Thyroid gland (tissue), 4 donors: ENCODE results near the gene PDCD10. TPM values are rescaled to one million over a fixed set of nuclear protein-coding genes. Genes with fewer than 3 reads are reported as not detected.

Experiments
- DNase-seq, 2 donors: peaks; one replicate each; pipeline ENCODE4 v3.0.0-alpha.2; 2019
- H3K27ac ChIP-seq, 3 donors: fragments of 200-600 bp; sonication (generic); 1 replicate in 2 of 3; 2 replicates in 1 of 3; pipeline ENCODE4 v1.5.1; 2016 to 2019; ENCODE audit warnings: mild to moderate bottlenecking in 1 of 3, moderate library complexity in 1 of 3
- H3K27me3 ChIP-seq: fragments of 200-600 bp; sonication (generic); one replicate; pipeline ENCODE4 v1.5.1; 2019
- H3K36me3 ChIP-seq, 2 donors: fragments of 200-600 bp; sonication (generic); one replicate each; pipeline ENCODE4 v1.5.1; 2016 to 2019
- H3K4me1 ChIP-seq, 2 donors: fragments of 200-600 bp; sonication (generic); one replicate each; pipeline ENCODE4 v1.5.1; 2017 to 2019
- H3K4me3 ChIP-seq, 3 donors: fragments of 200-600 bp; sonication (generic); replicated peaks in 1 of 3; 1 replicate in 2 of 3; 2 replicates in 1 of 3; pipeline ENCODE4 v1.5.1; 2016; ENCODE audit warnings: mild to moderate bottlenecking in 1 of 3
- H3K9me3 ChIP-seq: fragments of 200-600 bp; sonication (generic); one replicate; pipeline ENCODE4 v1.5.1; 2017
- POLR2A ChIP-seq, 2 donors: fragments of 450-650 bp; IDR thresholded peaks; one replicate each; pipeline ENCODE4 v1.6.1; 2017; ENCODE audit warnings: antibody characterized with exemption in 2 of 2, mild to moderate bottlenecking in 2 of 2, moderate library complexity in 1 of 2
- WGBS, 2 donors: methylation state at CpG; one replicate each; pipeline ENCODE4 v1.1.5; 2017; 5-methylcytosine and 5-hydroxymethylcytosine counted together
- intact Hi-C: fragments of 100-400 bp; cut with DNase I; formaldehyde crosslinking; loops from one replicate; pipeline ENCODE4 v1.15.1; 2023
- total RNA-seq, 4 donors: library from RNA; depleted of rRNA; stranded (reverse); fragments of >200 nt; gene quantifications; one replicate each; pipeline ENCODE4 v1.2.3, GENCODE V29; 2016
- TF ChIP-seq, protein P1 (sequence below), 6 experiments: fragments of 200-600 bp in 3 of 6; fragments of 450-650 bp in 3 of 6; sonication (generic) in 3 of 6; IDR thresholded peaks; one replicate each; pipeline ENCODE4 v1.5.1; 2016 to 2019; ENCODE audit warnings: antibody characterized with exemption in 6 of 6, mild to moderate bottlenecking in 2 of 6, inconsistent platforms in 1 of 6, moderate library complexity in 1 of 6

Gene PDCD10
- total RNA-seq, 4 donors from 2014 or later: 56.7 to 80.8 (median 76.9) TPM

DNA sequence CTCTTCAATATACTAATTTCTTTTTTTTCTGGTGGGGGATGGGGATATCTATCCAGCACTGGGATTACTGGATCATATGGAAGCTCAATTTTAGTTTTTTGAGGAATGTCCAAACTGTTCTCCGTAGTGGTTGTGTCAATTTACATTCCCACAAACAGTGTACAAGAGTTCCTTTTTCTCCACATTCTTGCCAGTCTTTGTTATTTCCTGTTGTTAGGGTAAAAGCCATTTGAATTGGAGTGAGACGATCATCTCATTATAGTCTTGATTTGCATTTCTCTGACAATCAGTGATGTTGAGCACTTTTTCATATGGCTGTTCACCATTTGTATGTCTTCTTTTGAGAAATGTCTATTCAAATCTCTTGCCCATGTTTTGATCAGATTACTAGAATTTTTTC is 68.1 kb downstream of the PDCD10 start:
- 81 to 85% methylated on average over 2 of the region's 2 CpGs for WGBS, 2 donors
- Histone ChIP-seq H3K9me3 (no peaks in the 10 kb centered on the region), H3K4me1 (no peaks in the 10 kb centered on the region), H3K27ac (no peak overlapping the region), H3K36me3 (no peaks in the 10 kb centered on the region), H3K4me3 (no peak overlapping the region), H3K27me3 (no peaks in the 10 kb centered on the region)
- TF ChIP-seq, protein P1, sequence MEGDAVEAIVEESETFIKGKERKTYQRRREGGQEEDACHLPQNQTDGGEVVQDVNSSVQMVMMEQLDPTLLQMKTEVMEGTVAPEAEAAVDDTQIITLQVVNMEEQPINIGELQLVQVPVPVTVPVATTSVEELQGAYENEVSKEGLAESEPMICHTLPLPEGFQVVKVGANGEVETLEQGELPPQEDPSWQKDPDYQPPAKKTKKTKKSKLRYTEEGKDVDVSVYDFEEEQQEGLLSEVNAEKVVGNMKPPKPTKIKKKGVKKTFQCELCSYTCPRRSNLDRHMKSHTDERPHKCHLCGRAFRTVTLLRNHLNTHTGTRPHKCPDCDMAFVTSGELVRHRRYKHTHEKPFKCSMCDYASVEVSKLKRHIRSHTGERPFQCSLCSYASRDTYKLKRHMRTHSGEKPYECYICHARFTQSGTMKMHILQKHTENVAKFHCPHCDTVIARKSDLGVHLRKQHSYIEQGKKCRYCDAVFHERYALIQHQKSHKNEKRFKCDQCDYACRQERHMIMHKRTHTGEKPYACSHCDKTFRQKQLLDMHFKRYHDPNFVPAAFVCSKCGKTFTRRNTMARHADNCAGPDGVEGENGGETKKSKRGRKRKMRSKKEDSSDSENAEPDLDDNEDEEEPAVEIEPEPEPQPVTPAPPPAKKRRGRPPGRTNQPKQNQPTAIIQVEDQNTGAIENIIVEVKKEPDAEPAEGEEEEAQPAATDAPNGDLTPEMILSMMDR (IDR thresholded peaks at IDR 0.05): no peak
- TF ChIP-seq POLR2A (IDR thresholded peaks at IDR 0.05): no peak
- intact Hi-C loops: no loop called here
- DNase-seq: no peak

DNA sequence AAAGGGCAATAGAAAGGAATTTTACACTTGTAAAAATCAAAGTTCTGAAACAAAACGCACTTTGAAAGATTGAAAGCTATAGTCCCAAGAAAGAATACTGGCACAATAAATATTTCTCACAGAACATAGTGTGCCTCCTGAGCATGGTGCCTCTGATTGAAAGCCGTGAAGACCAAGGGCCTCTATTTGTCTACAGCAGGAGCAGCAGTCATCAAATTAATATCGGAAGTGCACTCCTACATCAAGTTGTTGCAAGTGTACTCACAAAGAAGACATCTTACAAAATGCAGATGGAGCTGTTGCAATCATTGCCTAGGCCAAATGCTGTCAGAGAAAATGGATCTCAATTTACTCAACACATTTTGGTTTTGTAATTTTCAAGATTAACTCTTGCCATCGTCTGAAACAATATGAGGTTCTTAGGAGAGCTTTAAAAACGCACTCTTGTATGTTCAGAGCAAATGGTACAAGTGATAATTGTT is 71.7 kb downstream of the PDCD10 start:
- TF ChIP-seq, protein P1 (IDR thresholded peaks at IDR 0.05): no peak
- no peak for TF ChIP-seq POLR2A (IDR thresholded peaks at IDR 0.05)
- H3K36me3 ChIP-seq: no peaks in the 10 kb centered on the region
- WGBS, 2 donors: 81 to 84% methylated on average over 5 of the region's 5 CpGs

DNA sequence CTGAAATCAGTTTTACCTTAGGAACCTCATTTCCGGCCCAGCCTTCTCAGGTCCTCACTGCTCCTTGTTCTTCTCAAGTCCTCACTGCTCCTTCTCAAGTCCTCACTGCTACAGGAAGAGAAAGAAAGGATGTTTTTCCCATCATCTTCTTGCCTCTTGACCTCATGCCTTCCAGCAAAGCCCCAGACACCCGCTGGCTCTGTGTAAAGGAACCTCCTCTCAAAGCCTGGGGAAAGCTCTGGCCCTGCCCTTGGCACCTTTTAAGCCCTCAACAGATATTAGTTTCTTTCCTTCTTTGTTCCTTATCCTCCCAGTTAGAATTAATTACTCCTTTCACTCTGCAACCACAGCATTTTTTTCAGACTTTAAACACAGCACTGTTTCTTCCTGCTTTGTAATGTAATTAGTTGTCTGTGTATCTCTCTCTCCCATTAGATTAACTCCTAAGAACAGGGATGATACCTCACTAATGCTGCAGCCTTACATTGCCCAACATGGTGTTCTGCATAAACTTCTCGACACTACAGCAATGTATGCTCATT is 76.9 kb downstream of the PDCD10 start:
- no peak overlapping the region for H3K27ac ChIP-seq
- intact Hi-C loops: no loop called here
- TF ChIP-seq, protein P1 (IDR thresholded peaks at IDR 0.05): no peak
- no peak for TF ChIP-seq POLR2A (IDR thresholded peaks at IDR 0.05)
- H3K9me3 ChIP-seq: no peaks in the 10 kb centered on the region
- WGBS, 2 donors: 75 to 80% methylated on average over 3 of the region's 3 CpGs
- no peak for DNase-seq
- H3K4me3 ChIP-seq: no peak overlapping the region
- H3K36me3 ChIP-seq: no peaks in the 10 kb centered on the region
- H3K4me1 ChIP-seq: no peaks in the 10 kb centered on the region
- H3K27me3 ChIP-seq: no peaks in the 10 kb centered on the region

More for the DNA sequence above, 71.7 kb downstream of the PDCD10 start:
- H3K27ac ChIP-seq: no peak overlapping the region
- no peak for DNase-seq
- no peaks in the 10 kb centered on the region for H3K27me3 ChIP-seq
- no peaks in the 10 kb centered on the region for H3K9me3 ChIP-seq
- no peaks in the 10 kb centered on the region for H3K4me1 ChIP-seq
- H3K4me3 ChIP-seq: no peak overlapping the region
- intact Hi-C loops: no loop called here

DNA sequence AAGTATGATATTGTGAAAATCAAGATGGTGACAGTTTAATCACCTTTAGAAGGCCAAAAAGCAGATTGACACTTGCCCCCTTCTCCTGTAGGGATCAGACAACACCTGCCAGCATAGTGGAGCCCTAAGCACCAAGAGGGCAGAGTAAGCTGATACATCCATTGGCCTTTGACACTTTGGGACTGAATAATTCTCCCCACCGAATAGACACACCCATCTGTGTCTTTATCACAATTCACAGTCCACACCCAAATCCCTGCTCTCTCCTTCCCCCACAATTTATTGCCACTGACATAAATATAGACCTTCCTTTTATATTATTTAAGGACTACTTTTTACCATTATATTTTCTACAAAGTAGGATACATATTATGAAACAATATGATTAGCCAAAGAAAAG is 77.9 kb downstream of the PDCD10 start:
- 64 to 74% methylated on average over 1 of the region's 1 CpG for WGBS, 2 donors
- no peaks in the 10 kb centered on the region for H3K9me3 ChIP-seq
- no peak overlapping the region for H3K27ac ChIP-seq
- no peak for DNase-seq
- no peaks in the 10 kb centered on the region for H3K27me3 ChIP-seq
- H3K4me1 ChIP-seq: no peaks in the 10 kb centered on the region
- intact Hi-C loops: no loop called here
- TF ChIP-seq, protein P1 (IDR thresholded peaks at IDR 0.05): no peak
- TF ChIP-seq POLR2A (IDR thresholded peaks at IDR 0.05): no peak
- H3K4me3 ChIP-seq: no peak overlapping the region
- no peaks in the 10 kb centered on the region for H3K36me3 ChIP-seq

DNA sequence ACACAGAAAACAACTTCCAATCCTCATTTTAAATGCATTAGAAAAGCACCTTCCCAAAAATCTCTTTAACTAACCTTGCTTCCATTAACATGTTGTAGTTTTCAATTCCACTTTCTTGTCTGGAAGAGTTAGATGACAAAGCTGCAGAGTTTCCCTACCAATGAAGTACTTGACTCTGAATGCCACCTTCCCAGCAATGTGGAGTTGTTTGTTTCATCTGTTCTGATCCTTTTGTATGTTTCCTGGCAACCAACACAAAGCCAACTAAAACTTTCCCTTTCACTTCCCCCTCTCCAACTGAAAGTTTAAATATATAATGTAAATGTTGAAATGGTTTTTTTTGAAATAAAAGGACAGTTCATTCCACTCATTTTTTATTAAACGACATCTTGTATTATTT is 80.9 kb downstream of the PDCD10 start, which contains the start of gene WDR49:
Gene WDR49, minus strand, starts transcription at position 183 of the 400 bp plus-strand sequence. CDS start 517 bp downstream, outside the sequence.
- no peak for DNase-seq
- Histone ChIP-seq H3K27me3 (no peaks in the 10 kb centered on the region), H3K9me3 (no peaks in the 10 kb centered on the region), H3K27ac (no peak within 1 kb of the TSS), H3K4me1 (no peaks in the 10 kb centered on the region), H3K4me3 (no peak within 1 kb of the TSS), H3K36me3 (no peaks in the 10 kb centered on the region)
- TF ChIP-seq, protein P1 (IDR thresholded peaks at IDR 0.05): no peak
- no peak for TF ChIP-seq POLR2A (IDR thresholded peaks at IDR 0.05)
- intact Hi-C loops: no loop called here
- 66 to 71% methylated on average over 1 of the region's 1 CpG for WGBS, 2 donors
